Embryonic facial prominence (tissue), 1 donor: ENCODE data around the gene RPGR.

Experiments
- DNase-seq: peaks from one replicate; pipeline ENCODE4 v3.0.0-alpha.2; 2016; ENCODE audit errors: extremely low spot score

The RPGR gene

DNA sequence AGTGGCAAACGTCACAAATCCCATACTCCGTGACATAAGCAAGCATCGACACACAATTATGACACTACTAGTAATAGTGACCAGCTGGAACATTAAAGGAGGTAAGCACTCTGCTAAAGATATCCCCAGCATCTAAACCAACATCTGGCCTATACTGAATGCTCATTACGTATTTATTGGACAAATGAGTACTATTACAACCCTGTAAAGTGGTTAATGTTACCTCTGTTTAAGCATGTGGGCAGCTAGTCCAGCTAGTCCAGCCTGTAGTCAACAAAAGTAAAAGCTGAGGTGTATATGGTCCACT is 419 bp upstream of the RPGR start:
- no peak for DNase-seq

GRCh38 chrX:38326086-38326485 is 1.2 kb downstream of the RPGR start:
- no peak for DNase-seq

- DNase-seq = no peak
Observed at GRCh38 chrX:38320819-38321218, 6.5 kb downstream of the RPGR start.

GRCh38 chrX:38318606-38319005 is 8.7 kb downstream of the RPGR start:
- DNase-seq = no peak

DNA sequence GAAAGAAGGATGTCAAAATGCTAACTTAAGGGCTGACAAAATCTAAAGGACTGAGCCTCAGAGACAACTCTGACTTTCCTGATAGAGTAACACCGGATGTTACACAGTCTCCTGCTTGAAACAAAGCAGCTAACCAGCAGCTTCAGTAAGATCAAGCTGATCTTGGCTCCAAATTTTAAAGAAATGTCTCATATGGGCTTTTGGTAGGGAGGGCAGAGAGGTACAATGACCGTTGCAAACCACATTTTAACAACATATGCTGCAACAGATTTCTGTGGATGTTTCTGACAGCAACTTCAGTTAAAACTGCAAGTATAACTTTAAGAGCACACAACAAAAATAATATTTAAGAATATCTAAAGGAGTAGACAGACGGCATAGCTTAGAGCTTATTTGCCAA is 9.1 kb downstream of the RPGR start:
- no peak for DNase-seq

GRCh38 chrX:38315186-38315585 is 12.1 kb downstream of the RPGR start:
- no peak for DNase-seq

DNA sequence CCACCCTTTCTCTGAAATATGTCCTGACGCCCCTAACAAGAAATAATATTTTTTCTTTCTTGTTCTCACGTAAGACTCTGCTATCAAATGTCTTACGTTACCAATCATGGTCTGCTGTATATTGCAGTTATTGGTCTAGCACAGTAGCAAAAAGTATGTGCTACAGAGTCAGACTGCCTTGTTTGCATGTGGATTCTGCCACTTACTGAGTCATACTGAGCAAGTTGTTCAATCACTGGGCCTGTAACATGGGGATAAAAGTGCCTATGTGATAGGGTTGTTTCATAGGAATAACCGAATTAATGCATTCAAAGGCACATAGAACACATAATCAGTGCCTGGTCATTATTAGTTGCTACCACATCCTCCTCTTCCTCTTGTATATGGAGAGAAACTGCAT is 14.1 kb downstream of the RPGR start:
- no peak for DNase-seq

GRCh38 chrX:38312436-38312835 is 14.9 kb downstream of the RPGR start:
- no peak for DNase-seq

GRCh38 chrX:38311743-38312142 is 15.6 kb downstream of the RPGR start:
- DNase-seq = no peak

DNA sequence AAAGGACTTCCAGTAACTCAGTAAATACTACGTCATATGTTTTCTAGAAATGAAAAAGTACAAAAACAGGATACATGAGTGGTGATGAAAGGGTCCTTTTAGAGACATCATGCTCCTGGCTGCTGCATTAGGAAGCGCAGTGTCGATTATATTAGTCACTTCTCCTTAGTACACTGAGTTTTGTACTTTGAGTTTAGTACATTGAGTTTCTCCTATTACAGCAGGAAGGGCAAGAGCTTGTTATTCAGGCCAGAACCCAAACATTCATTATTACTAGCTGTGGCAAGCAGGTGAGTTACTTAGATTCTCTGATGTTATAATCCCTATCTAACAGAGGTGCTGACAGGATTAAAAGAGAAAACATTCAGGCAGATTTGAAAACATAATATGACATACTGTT is 21.3 kb downstream of the RPGR start:
- DNase-seq = no peak

GRCh38 chrX:38304010-38304409 is 23.3 kb downstream of the RPGR start:
- DNase-seq = no peak

- DNase-seq = no peak
Observed at GRCh38 chrX:38293741-38294140, 33.6 kb downstream of the RPGR start.

DNA sequence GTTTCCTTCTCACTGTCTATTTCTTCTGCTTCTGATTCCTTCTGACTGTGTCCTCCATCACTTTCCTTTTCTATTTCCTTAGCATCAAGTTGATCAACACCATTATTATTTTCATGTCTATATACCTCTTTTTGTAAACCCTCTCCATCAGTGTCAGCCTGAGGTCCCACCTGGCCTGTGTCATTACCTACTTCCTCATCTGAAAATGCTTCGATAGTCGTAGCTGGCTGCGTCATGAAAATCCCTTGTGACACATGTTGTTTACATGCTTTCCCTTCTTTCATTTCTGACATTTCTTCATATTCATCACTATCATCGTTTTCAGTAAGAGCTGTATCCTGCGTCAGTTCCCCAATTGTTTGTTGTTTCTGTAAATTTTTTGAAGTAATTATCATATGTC is 39.6 kb downstream of the RPGR start:
- no peak for DNase-seq

GRCh38 chrX:38285649-38286048 is 41.7 kb downstream of the RPGR start:
- no peak for DNase-seq

DNA sequence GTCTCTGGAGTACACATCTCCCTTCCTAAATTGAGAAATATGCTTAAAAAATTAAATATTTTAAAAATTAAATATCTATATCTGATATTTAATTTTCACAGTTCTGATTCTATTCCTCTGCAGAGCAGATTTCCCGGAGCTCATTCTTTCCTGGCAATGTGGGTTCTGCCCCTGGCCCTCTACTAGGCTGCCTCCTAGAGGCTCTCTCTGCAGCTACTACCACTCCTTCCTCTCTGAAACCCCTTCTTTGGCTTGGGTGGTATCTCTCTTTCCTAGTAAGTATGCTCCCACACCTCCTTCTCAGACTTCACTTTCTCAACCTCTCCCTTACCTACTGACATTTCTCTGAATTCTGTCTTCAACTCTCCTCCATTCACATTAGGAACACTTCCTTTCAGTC is 45.3 kb downstream of the RPGR start:
- DNase-seq = no peak

DNA sequence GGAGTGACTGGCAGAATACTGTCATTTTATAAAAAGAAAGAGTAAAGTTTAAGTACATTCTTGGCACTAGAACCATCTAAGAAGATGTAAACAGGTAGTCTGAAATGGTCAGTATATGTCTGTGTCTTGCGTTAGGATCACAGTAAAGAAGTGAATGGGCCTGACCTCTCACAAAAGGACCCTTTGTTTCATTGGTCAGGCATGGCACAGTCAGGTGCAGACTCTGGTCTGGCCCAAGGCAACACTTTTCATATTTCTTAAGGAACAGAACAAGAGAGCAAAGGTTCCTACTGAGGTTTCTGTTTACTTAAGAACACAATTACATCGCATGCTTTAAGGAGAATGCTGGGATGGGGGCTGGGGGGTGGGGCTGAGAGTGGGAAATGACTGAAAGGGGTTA is 48.1 kb downstream of the RPGR start:
- DNase-seq = no peak

DNA sequence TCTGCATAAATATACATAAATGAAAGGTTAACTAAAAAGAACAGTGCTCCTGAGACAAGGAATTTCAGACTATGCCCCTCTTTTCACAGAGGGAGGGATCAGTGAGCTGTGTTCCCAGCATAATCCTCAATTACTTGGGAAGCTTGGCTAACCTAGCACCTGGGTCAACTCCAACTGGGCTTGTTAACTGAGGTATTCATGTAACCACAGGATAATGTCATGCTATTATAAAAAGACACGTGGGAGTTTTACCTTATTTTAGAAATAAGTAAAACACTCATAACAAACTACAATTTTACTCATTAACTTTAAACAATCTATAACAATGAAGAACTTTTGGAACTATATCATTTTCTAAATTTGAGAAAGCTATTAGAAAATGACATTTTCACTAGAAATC is 48.6 kb downstream of the RPGR start:
- no peak for DNase-seq

- no peak for DNase-seq
Observed at GRCh38 chrX:38277802-38278201, 49.5 kb downstream of the RPGR start.

DNA sequence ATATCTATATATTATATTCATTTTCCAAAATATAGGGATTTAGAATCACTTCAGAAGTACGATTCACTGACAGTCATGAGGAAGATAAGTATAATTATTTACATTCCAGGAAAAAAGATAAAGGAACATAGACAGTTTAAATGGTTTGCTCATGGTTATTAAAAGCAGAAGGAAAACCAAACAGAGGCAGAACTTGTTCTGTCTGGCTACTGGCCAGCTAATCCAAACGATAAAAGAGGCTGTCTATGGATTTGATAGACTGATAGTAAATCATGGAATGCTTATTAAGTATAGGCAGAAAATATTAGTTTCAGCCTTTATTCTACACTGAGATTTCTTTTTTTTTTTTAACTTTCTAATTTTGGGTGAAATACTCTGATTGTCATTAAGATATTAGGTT is 50.2 kb downstream of the RPGR start:
- DNase-seq = no peak

DNA sequence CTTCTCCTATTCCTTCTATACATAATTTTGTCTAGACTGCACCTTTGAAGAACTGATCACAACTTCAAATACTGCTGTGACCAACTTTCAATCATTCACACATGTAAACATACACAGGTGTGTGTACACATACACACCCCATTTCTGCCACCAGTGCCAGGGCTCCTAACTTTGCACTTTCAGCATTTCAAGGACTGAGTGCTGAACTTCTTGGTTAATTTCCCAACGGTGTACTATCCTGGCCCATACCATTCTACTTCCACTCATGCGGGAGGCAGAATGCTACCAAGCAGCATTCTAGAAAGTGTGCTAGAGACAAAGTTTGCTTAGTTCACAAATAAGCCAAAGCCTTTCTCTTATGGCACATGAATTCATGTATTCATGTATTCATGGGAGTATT is 51.2 kb downstream of the RPGR start:
- no peak for DNase-seq

- DNase-seq = no peak
Observed at GRCh38 chrX:38275615-38276014, 51.7 kb downstream of the RPGR start.

DNA sequence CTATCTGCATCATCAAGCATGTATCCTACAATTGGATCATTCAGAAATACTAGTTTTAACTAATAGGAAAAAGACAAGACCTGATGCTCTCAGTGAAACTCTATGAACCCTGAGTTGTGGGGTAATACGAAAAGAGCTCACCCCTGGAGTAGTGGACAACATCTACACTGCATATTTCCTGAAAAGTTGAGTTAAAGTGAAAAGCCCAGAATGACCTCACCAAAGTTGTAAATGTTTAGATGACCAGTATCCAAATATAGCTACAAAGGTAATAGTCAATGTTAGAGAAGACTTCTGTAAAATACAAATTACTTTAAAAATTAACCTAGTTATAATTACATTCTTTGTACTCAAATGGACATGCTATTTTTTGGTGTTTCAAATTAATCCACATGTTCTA is 53.9 kb downstream of the RPGR start:
- no peak for DNase-seq

DNA sequence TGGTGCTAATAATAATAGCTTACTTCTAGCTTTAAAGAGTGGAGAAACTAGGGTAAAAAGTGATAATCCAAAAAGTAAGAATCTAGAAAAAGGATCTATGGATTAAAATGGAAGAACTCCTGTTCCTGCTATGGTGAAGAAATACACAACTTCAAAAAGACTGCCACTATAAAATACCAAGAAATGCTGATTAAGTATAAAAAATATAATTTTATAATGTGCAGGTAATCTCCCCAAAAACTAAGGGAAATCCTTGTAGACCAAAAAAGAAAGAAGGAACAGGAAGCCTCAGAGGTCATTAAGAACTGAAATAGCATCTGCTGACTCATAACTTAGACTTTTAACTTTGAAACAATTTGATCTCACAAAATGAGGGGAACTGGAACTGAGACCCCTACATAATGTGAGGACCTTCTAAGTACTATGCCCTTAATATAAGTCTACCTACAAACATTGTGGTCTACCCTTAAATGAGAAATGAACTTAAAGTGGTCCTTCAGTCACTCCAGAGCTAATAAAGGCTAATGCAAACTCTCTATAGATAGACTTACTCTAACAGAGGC is 56.1 kb downstream of the RPGR start:
- DNase-seq = no peak

- no peak for DNase-seq
Observed at GRCh38 chrX:38268011-38268410, 59.3 kb downstream of the RPGR start.
